ENCODE data around the gene ALKBH4. TPM values are rescaled to one million over a fixed set of nuclear protein-coding genes. Genes with fewer than 3 reads are reported as not detected.

Gene ALKBH4
- total and polyA plus RNA-seq, 2 donors (not counting 3 experiments of a cell fraction or from before 2014, with no cell fraction given): 5.3 to 10.8 TPM

GRCh38 chr7:102460467-102460866, 4.2 kb downstream of the ALKBH4 start:
- H3K4me1 ChIP-seq (ENCODE audit: control insufficient read depth, extremely low read depth, insufficient read depth, low read length): peaks cover 4% of the 10 kb centered on the region
- ChIA-PET POLR2A (no interaction called here), CTCF (interaction anchor here (0.8 kb wide), 1 partner anchor 56 kb away, joined by 3 read pairs; no protein-coding TSS in a partner anchor)
- intact Hi-C loops (cut with micrococcal nuclease): no loop called here
- DNase-seq (ENCODE audit: low read depth, low spot score) (no peak), FAIRE-seq (no peak)
- no peak overlapping the region for H3K27ac ChIP-seq (ENCODE audit: insufficient read depth, low read depth, low read length)
- H3K79me2 ChIP-seq (ENCODE audit: control insufficient read depth, insufficient read depth, low read length): peaks cover 6% of the 10 kb centered on the region
- H2AFZ ChIP-seq (ENCODE audit: low read depth, low read length): no peak overlapping the region
- no peak overlapping the region for H3K9ac ChIP-seq (replicated peaks; ENCODE audit: extremely low read depth, insufficient read depth, low read length)
- dilution Hi-C loops (cut with MboI; ENCODE audit: extremely low pct_ligation_motif_present, low sequenced_read_pairs): no loop called here
- H3K4me2 ChIP-seq (ENCODE audit: insufficient read depth, low read length): no peak overlapping the region
- no peak overlapping the region for H3K4me3 ChIP-seq (replicated peaks in 1 of 3; ENCODE audit: insufficient read depth in 1 of 3, low read depth in 1 of 3, low read length in 3 of 3)
- H3K27me3 ChIP-seq (ENCODE audit: control insufficient read depth in 2 of 2, insufficient read depth in 2 of 2, low read length in 2 of 2): no peaks in the 10 kb centered on the region
- TF ChIP-seq GATA2 (IDR thresholded peaks at IDR 0.05; ENCODE audit: insufficient read depth, insufficient read length, low read depth, low read length) (no peak), MAX (IDR thresholded peaks at IDR 0.05; ENCODE audit: insufficient read depth, insufficient read length) (no peak), MYC (IDR thresholded peaks at IDR 0.05; ENCODE audit: low read depth, low read length) (no peak), JUN (IDR thresholded peaks at IDR 0.05; ENCODE audit: borderline replicate concordance, insufficient read depth, insufficient read length, low read depth) (no peak), FOS (IDR thresholded peaks at IDR 0.05; ENCODE audit: borderline replicate concordance, insufficient read depth, low read length) (no peak), POLR2AphosphoS5 (IDR thresholded peaks at IDR 0.05; ENCODE audit: insufficient read depth, low read depth, low read length) (no peak), POLR2A (IDR thresholded peaks at IDR 0.05; ENCODE audit: low read depth, low read length) (no peak), EZH2 (IDR thresholded peaks at IDR 0.05; ENCODE audit: borderline replicate concordance, low read depth, low read length, severe bottlenecking) (no peak), CTCF (IDR thresholded peaks at IDR 0.05; ENCODE audit: extremely low read depth in 1 of 2, insufficient read depth in 1 of 2, low read depth in 1 of 2, low read length in 2 of 2) (no peak)
- H3K36me3 ChIP-seq (ENCODE audit: control insufficient read depth in 2 of 2, extremely low read depth in 1 of 2, insufficient read depth in 2 of 2, low read length in 2 of 2): peaks cover 4 to 9% of the 10 kb centered on the region in 2 experiments
- H3K9me1 ChIP-seq (replicated peaks; ENCODE audit: control insufficient read depth, extremely low read depth, insufficient read depth, low read length): no peaks in the 10 kb centered on the region
- H4K20me1 ChIP-seq (replicated peaks; ENCODE audit: control insufficient read depth, extremely low read depth, insufficient read depth, low read length): no peaks in the 10 kb centered on the region
- no TSS peak for BruUV-seq (replicated peaks)
- H3K9me3 ChIP-seq (replicated peaks; ENCODE audit: control insufficient read depth, insufficient read depth, low read length): no peaks in the 10 kb centered on the region

Data from endothelial cell of umbilical vein (primary cell).